Measurements from ENCODE around the gene TIMP2.

TIMP2 gene

GRCh38 chr17:78820841-78821240, 104.3 kb downstream of the TIMP2 start:
- Histone ChIP-seq H3K9ac (ENCODE audit: low read length) (no peak overlapping the region), H3K9me3 (ENCODE audit: insufficient read depth, low read length) (no peaks in the 10 kb centered on the region), H2AFZ (ENCODE audit: low read depth, low read length) (no peak overlapping the region), H4K20me1 (ENCODE audit: insufficient read depth, low read length) (peaks cover 13% of the 10 kb centered on the region; the same call in 1 of the 2 replicates), H3K27ac (ENCODE audit: low read length) (no peak overlapping the region), H3K4me2 (ENCODE audit: low read length) (no peak overlapping the region), H3K4me1 (ENCODE audit: low read length) (no peaks in the 10 kb centered on the region), H3K79me2 (ENCODE audit: low read length) (peaks cover 26% of the 10 kb centered on the region), H3K4me3 (ENCODE audit: low read length) (no peak overlapping the region), H3K36me3 (replicated peaks; ENCODE audit: low read depth, low read length) (peaks cover 71% of the 10 kb centered on the region), H3K27me3 (ENCODE audit: low read depth, low read length) (no peaks in the 10 kb centered on the region)
- TF ChIP-seq CTCF (IDR thresholded peaks at IDR 0.05; ENCODE audit: low read depth, low read length) (no peak), EZH2phosphoT487 (IDR thresholded peaks at IDR 0.05; ENCODE audit: low read depth) (no peak)

GRCh38 chr17:78819806-78820792, 105.1 kb downstream of the TIMP2 start:
- Histone ChIP-seq H3K4me3 (ENCODE audit: low read length) (no peak overlapping the region), H3K79me2 (ENCODE audit: low read length) (peaks cover 19% of the 10 kb centered on the region), H3K4me2 (ENCODE audit: low read length) (no peak overlapping the region), H3K9me3 (ENCODE audit: insufficient read depth, low read length) (no peaks in the 10 kb centered on the region), H2AFZ (ENCODE audit: low read depth, low read length) (no peak overlapping the region), H3K27me3 (ENCODE audit: low read depth, low read length) (no peaks in the 10 kb centered on the region), H3K27ac (ENCODE audit: low read length) (no peak overlapping the region), H3K4me1 (ENCODE audit: low read length) (no peaks in the 10 kb centered on the region), H3K36me3 (replicated peaks; ENCODE audit: low read depth, low read length) (peaks cover 70% of the 10 kb centered on the region), H3K9ac (ENCODE audit: low read length) (no peak overlapping the region), H4K20me1 (ENCODE audit: insufficient read depth, low read length) (peaks cover 13% of the 10 kb centered on the region; the same call in 1 of the 2 replicates)
- no peak for TF ChIP-seq CTCF (IDR thresholded peaks at IDR 0.05; ENCODE audit: low read depth, low read length)
- TF ChIP-seq EZH2phosphoT487 (IDR thresholded peaks at IDR 0.05; ENCODE audit: low read depth), result no peak

- no peak overlapping the region for H2AFZ ChIP-seq (ENCODE audit: low read depth, low read length)
- no peak overlapping the region for H3K27ac ChIP-seq (ENCODE audit: low read length)
- no peak overlapping the region for H3K9ac ChIP-seq (ENCODE audit: low read length)
- no peaks in the 10 kb centered on the region for H3K27me3 ChIP-seq (ENCODE audit: low read depth, low read length)
- H3K4me1 ChIP-seq (ENCODE audit: low read length), result no peaks in the 10 kb centered on the region
- no peak overlapping the region for H3K4me2 ChIP-seq (ENCODE audit: low read length)
- H3K4me3 ChIP-seq (ENCODE audit: low read length), result no peak overlapping the region
- peaks cover 13% of the 10 kb centered on the region; the same call in 1 of the 2 replicates for H4K20me1 ChIP-seq (ENCODE audit: insufficient read depth, low read length)
- peaks cover 66% of the 10 kb centered on the region for H3K36me3 ChIP-seq (replicated peaks; ENCODE audit: low read depth, low read length)
- no peaks in the 10 kb centered on the region for H3K9me3 ChIP-seq (ENCODE audit: insufficient read depth, low read length)
- TF ChIP-seq EZH2phosphoT487 (IDR thresholded peaks at IDR 0.05; ENCODE audit: low read depth) (no peak), CTCF (IDR thresholded peaks at IDR 0.05; ENCODE audit: low read depth, low read length) (no peak)
- peaks cover 13% of the 10 kb centered on the region for H3K79me2 ChIP-seq (ENCODE audit: low read length)
Observed at GRCh38 chr17:78819402-78819801, 105.8 kb downstream of the TIMP2 start.

- Histone ChIP-seq H3K79me2 (ENCODE audit: low read length) (peaks cover 9% of the 10 kb centered on the region), H3K27ac (ENCODE audit: low read length) (no peak overlapping the region), H3K4me2 (ENCODE audit: low read length) (no peak overlapping the region), H3K9ac (ENCODE audit: low read length) (no peak overlapping the region), H3K36me3 (replicated peaks; ENCODE audit: low read depth, low read length) (peaks cover 66% of the 10 kb centered on the region), H2AFZ (ENCODE audit: low read depth, low read length) (no peak overlapping the region), H3K4me1 (ENCODE audit: low read length) (no peaks in the 10 kb centered on the region), H4K20me1 (ENCODE audit: insufficient read depth, low read length) (peaks cover 9% of the 10 kb centered on the region; the same call in 1 of the 2 replicates), H3K4me3 (ENCODE audit: low read length) (no peak overlapping the region), H3K27me3 (ENCODE audit: low read depth, low read length) (no peaks in the 10 kb centered on the region), H3K9me3 (ENCODE audit: insufficient read depth, low read length) (no peaks in the 10 kb centered on the region)
- TF ChIP-seq CTCF (IDR thresholded peaks at IDR 0.05; ENCODE audit: low read depth, low read length), result no peak
- no peak for TF ChIP-seq EZH2phosphoT487 (IDR thresholded peaks at IDR 0.05; ENCODE audit: low read depth)
Observed at GRCh38 chr17:78818932-78819331, 106.3 kb downstream of the TIMP2 start.

Measured in OCI-LY3 (cell line).